WTC11 (cell line): ENCODE measurements around the gene POLDIP2.

Experiments
- CREB1 ChIP-seq: sonication (generic); formaldehyde crosslinking; IDR thresholded peaks from 2 replicates; pipeline ENCODE4 v1.8.0; 2023; ENCODE audit warnings: mild to moderate bottlenecking, missing genetic modification reagents
- NR2C2 ChIP-seq: sonication (generic); formaldehyde crosslinking; IDR thresholded peaks from 2 replicates; pipeline ENCODE4 v1.8.0; 2022; ENCODE audit warnings: mild to moderate bottlenecking, missing genetic modification reagents
- RORB ChIP-seq: fragments of 250-450 bp; sonication (Bioruptor Pico); IDR thresholded peaks from 2 replicates; pipeline ENCODE4 v1.9.0; 2021; ENCODE audit warnings: mild to moderate bottlenecking
- TF ChIP-seq, protein P1 (sequence below): fragments of 250-450 bp; sonication (Bioruptor Pico); IDR thresholded peaks from 2 replicates; pipeline ENCODE4 v2.1.2; 2022; ENCODE audit warnings: mild to moderate bottlenecking, moderate library complexity
- TF ChIP-seq, protein P2 (sequence below): fragments of 200-600 bp; IDR thresholded peaks from 2 replicates; pipeline ENCODE4 v1.8.0; 2022; ENCODE audit warnings: antibody characterized with exemption

DNA sequence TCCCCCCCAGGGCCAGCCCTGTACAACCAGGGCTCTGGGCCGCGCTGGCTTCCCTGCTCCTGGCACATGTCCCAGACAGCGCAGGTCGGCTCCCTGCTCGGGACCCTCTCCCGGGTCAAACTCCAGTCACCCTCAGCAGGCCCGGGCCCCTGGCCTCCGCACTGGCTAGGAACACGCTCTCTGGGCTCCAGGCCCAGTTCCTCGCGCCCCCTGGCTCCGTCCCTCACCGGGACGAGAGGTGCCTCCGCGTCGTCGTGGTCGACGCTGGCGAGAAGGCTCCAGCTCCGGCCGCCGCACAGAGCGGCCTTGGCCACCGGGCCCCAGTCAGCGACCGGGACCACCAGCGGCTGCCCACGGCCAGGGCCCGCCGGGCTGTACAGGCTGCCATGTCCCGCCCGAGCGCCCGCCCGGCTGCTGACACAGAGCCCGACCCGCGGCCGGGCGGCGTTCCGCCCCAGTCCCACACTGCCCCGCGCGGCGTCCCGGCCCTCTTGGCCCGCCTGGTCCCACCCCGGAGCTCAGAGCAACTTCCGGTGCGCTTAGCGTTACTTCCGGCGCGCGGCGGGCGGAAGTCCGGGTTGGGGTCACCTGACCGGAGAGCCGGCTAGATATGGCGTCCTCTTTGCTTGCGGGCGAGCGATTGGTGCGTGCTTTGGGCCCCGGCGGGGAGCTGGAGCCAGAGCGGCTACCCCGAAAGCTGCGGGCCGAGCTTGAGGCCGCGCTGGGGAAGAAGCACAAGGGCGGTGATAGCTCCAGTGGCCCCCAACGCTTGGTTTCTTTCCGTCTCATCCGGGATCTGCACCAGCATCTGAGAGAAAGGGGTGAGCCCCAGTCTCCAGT, at the start of gene POLDIP2:
- no peak for TF ChIP-seq RORB (CRISPR knock-in tag)
- TF ChIP-seq, protein P1, sequence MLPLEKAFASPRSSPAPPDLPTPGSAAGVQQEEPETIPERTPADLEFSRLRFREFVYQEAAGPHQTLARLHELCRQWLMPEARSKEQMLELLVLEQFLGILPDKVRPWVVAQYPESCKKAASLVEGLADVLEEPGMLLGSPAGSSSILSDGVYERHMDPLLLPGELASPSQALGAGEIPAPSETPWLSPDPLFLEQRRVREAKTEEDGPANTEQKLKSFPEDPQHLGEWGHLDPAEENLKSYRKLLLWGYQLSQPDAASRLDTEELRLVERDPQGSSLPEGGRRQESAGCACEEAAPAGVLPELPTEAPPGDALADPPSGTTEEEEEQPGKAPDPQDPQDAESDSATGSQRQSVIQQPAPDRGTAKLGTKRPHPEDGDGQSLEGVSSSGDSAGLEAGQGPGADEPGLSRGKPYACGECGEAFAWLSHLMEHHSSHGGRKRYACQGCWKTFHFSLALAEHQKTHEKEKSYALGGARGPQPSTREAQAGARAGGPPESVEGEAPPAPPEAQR = no peak
- TF ChIP-seq, protein P2, sequence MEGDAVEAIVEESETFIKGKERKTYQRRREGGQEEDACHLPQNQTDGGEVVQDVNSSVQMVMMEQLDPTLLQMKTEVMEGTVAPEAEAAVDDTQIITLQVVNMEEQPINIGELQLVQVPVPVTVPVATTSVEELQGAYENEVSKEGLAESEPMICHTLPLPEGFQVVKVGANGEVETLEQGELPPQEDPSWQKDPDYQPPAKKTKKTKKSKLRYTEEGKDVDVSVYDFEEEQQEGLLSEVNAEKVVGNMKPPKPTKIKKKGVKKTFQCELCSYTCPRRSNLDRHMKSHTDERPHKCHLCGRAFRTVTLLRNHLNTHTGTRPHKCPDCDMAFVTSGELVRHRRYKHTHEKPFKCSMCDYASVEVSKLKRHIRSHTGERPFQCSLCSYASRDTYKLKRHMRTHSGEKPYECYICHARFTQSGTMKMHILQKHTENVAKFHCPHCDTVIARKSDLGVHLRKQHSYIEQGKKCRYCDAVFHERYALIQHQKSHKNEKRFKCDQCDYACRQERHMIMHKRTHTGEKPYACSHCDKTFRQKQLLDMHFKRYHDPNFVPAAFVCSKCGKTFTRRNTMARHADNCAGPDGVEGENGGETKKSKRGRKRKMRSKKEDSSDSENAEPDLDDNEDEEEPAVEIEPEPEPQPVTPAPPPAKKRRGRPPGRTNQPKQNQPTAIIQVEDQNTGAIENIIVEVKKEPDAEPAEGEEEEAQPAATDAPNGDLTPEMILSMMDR = no peak
- TF ChIP-seq CREB1 (CRISPR knock-in tag) = 0 out of 2 replicates have a peak, but pooled peaks have one; percentile 52
- no peak for TF ChIP-seq NR2C2 (CRISPR knock-in tag)
